Nephron (organoid): Measurements from ENCODE around the gene PCCA.

Source experiments
- H3K27ac Mint-ChIP-seq, 3 experiments: 2 replicates each; pipeline ENCODE4 v1.8.0; 2020; ENCODE audit warnings: mixed read lengths in 3 of 3, mild to moderate bottlenecking in 2 of 3, moderate library complexity in 1 of 3
- H3K27me3 Mint-ChIP-seq: 2 replicates; pipeline ENCODE4 v1.8.0; 2021; ENCODE audit warnings: low read depth, mild to moderate bottlenecking, moderate library complexity, mixed read lengths
- H3K36me3 Mint-ChIP-seq: 2 replicates; pipeline ENCODE4 v1.8.0; 2020; ENCODE audit warnings: low read depth, mixed read lengths
- H3K4me1 Mint-ChIP-seq: 2 replicates; pipeline ENCODE4 v1.8.0; 2020; ENCODE audit warnings: mixed read lengths
- H3K4me3 Mint-ChIP-seq, 3 experiments: 2 replicates each; pipeline ENCODE4 v1.8.0; 2020; ENCODE audit warnings: mild to moderate bottlenecking in 3 of 3, mixed read lengths in 3 of 3, moderate library complexity in 2 of 3
- H3K9me3 Mint-ChIP-seq: 2 replicates; pipeline ENCODE4 v1.8.0; 2020; ENCODE audit warnings: mixed read lengths
- TF ChIP-seq, protein P1 (sequence below), 3 experiments: fragments of 200-600 bp; sonication (generic); IDR thresholded peaks; one replicate each; pipeline ENCODE4 v1.5.0; 2021; ENCODE audit warnings: antibody characterized with exemption in 3 of 3; ENCODE audit not compliant: unreplicated experiment in 3 of 3

Gene PCCA

DNA sequence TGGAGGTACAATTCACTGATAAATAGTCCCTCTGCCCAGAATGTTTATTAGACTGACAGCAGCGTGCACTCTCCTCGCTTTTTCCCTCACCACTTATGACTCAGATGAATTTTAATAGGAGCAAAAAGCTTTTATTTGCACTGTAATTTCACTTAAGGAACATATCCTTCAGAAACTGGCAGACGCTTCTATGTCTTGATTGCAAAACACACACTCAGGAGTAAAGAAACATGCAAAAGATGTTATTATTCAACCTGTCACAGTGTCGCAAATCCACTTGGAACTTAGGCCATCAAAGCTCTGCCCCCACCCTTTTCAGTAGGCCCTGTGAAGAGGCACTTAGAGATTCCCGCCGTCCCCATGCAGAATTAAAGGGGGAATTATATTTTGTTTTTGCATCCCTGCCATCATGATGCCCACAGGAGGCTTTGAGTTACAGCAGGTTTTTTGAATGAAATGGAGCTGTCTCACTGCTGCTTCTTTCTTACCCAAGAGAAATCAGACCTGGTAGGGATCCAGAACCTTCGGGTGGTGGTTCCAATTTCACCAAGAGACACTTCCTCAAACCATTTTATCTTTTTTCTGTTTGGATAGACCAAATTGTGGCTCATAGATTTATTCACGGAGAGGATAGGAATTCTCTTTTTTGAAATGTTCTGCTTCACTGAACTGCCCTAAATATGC is 425.2 kb downstream of the PCCA start:
- no peak overlapping the region for H3K4me3 Mint-ChIP-seq
- TF ChIP-seq, protein P1, sequence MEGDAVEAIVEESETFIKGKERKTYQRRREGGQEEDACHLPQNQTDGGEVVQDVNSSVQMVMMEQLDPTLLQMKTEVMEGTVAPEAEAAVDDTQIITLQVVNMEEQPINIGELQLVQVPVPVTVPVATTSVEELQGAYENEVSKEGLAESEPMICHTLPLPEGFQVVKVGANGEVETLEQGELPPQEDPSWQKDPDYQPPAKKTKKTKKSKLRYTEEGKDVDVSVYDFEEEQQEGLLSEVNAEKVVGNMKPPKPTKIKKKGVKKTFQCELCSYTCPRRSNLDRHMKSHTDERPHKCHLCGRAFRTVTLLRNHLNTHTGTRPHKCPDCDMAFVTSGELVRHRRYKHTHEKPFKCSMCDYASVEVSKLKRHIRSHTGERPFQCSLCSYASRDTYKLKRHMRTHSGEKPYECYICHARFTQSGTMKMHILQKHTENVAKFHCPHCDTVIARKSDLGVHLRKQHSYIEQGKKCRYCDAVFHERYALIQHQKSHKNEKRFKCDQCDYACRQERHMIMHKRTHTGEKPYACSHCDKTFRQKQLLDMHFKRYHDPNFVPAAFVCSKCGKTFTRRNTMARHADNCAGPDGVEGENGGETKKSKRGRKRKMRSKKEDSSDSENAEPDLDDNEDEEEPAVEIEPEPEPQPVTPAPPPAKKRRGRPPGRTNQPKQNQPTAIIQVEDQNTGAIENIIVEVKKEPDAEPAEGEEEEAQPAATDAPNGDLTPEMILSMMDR (IDR thresholded peaks at IDR 0.05; ENCODE audit: unreplicated experiment in 3 of 3), result no peak
- H3K36me3 Mint-ChIP-seq, result no peaks in the 10 kb centered on the region
- no peaks in the 10 kb centered on the region for H3K9me3 Mint-ChIP-seq
- H3K27ac Mint-ChIP-seq, result no peak overlapping the region
- peaks cover 28% of the 10 kb centered on the region for H3K4me1 Mint-ChIP-seq
- peaks cover 51% of the 10 kb centered on the region for H3K27me3 Mint-ChIP-seq

DNA sequence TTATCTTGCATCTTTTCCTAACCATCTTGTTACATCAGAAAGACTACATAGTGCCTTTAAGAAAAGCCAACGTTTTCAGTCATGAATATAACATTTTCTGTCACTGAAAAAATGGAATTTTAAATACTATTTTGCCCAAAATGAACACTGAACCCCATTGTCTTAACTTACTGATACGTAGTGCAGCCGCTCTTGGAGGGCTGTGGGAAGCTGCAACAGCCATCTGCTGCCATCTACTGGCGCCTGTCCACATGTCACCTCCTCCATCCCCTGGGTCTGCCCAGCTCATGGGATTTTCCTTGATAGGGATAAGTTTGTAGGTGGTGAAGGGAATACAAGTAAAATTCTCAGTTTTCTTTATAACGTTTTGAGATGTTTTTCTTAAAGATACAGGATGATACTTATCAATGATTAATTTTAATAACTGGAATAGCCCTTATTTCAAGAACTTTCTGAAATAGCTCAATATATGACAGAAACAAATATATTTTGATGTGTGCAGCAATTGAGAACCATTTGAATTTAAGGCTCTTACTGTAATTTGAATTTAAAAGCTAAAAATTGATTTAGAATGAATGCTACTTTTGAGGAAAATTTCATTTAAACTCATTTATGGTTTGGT is 426.0 kb downstream of the PCCA start:
- Mint-ChIP-seq H3K4me1 (peaks cover 22% of the 10 kb centered on the region), H3K9me3 (no peaks in the 10 kb centered on the region), H3K36me3 (no peaks in the 10 kb centered on the region), H3K27ac (peak overlapping the region in 1 of 3 experiments; percentile 9), H3K27me3 (peaks cover 44% of the 10 kb centered on the region), H3K4me3 (no peak overlapping the region)
- TF ChIP-seq, protein P1 (IDR thresholded peaks at IDR 0.05; ENCODE audit: unreplicated experiment in 3 of 3), result peak; percentile 95 to 98 (median 96)

DNA sequence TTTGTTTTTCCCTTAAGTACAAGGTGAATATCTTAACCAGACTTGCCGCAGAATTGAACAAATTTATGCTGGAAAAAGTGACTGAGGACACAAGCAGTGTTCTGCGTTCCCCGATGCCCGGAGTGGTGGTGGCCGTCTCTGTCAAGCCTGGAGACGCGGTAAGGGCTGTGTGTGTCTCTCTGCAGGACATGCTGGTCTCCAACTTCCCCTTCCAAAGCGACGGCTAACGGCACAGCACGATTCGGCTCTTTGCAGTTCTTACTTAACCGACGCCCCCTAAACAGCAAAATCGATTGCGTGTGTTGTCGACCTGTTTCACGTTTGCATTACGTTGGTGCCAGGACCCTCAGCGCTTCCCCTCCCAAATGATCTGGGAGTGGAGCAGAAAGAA is 426.5 kb downstream of the PCCA start:
- no peaks in the 10 kb centered on the region for H3K36me3 Mint-ChIP-seq
- H3K4me1 Mint-ChIP-seq, result peaks cover 22% of the 10 kb centered on the region
- TF ChIP-seq, protein P1 (IDR thresholded peaks at IDR 0.05; ENCODE audit: unreplicated experiment in 3 of 3), result no peak
- H3K9me3 Mint-ChIP-seq, result no peaks in the 10 kb centered on the region
- H3K4me3 Mint-ChIP-seq, result no peak overlapping the region
- no peak overlapping the region for H3K27ac Mint-ChIP-seq
- peaks cover 41% of the 10 kb centered on the region for H3K27me3 Mint-ChIP-seq

DNA sequence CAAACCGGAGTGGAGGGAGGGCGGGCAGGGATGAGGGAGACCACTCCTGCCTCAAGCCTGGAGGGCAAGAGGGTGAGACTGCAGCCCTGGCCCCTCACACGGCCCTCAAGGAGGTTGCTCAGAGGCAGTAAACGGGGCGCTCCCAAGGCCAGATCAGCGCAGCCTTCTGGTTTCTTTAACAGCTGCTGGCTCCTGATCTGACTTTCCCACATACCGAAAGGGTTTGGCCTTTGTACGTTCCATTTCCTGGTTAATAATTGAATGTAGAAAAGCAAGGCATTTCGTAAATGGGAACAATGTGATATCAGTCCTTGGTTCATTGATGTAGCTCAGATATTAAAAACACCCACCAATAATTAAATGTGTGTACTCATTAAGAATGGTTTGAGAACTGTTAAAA is 428.2 kb downstream of the PCCA start:
- Mint-ChIP-seq H3K4me1 (peaks cover 26% of the 10 kb centered on the region), H3K36me3 (no peaks in the 10 kb centered on the region), H3K9me3 (no peaks in the 10 kb centered on the region), H3K27me3 (peaks cover 32% of the 10 kb centered on the region), H3K27ac (peak overlapping the region in 2 of 3 experiments; percentile 43 to 66), H3K4me3 (no peak overlapping the region)
- TF ChIP-seq, protein P1 (IDR thresholded peaks at IDR 0.05; ENCODE audit: unreplicated experiment in 3 of 3), result no peak

DNA sequence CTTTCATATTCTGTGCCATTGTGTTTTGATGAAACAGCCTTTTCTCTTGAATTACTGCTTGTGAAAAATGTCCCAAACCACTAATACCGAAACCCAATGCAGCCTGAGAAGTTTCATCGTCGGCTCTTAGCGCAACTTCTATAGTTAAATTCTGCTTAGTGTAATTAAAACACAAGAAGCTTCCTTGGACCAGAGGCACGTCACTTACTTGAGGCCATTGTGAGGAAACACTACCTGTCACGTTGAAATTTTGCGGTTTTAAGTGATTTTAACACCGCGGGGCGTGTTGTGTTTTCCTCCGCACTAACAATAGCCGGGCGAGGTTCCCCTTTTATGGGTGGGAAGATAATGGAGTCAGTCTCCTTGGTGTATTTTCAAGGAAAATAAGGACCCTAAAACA is 428.8 kb downstream of the PCCA start:
- H3K27ac Mint-ChIP-seq, result peak overlapping the region in 1 of 3 experiments; percentile 48
- H3K36me3 Mint-ChIP-seq, result no peaks in the 10 kb centered on the region
- TF ChIP-seq, protein P1 (IDR thresholded peaks at IDR 0.05; ENCODE audit: unreplicated experiment in 3 of 3), result no peak
- no peaks in the 10 kb centered on the region for H3K9me3 Mint-ChIP-seq
- peaks cover 31% of the 10 kb centered on the region for H3K4me1 Mint-ChIP-seq
- H3K4me3 Mint-ChIP-seq, result no peak overlapping the region
- H3K27me3 Mint-ChIP-seq, result peaks cover 26% of the 10 kb centered on the region
